Heart left ventricle (tissue), 16 donors: Measurements from ENCODE around the gene SBK3. TPM values are rescaled to one million over a fixed set of nuclear protein-coding genes. Genes with fewer than 3 reads are reported as not detected.
A peak's percentile ranks its signal among the peaks of the same experiment; 100 is the strongest.

ENCODE experiments used
- ATAC-seq, 4 donors: fragments of 200-7000 bp; cut with Tn5 transposase; one replicate each; pipeline ENCODE4 v1.9.1; 2020 to 2022; ENCODE audit warnings: moderate library complexity in 4 of 4, mild to moderate bottlenecking in 3 of 4, moderate number of reproducible peaks in 1 of 4
- DNase-seq, 5 donors: peaks; one replicate each; pipeline ENCODE4 v3.0.0-alpha.2; 2020
- H3K27ac ChIP-seq, 12 donors: fragments of 200-600 bp; sonication (generic) in 4 of 12; one replicate each; pipeline versions ENCODE4 v1.5.0 to v1.8.0; 2016 to 2022; ENCODE audit warnings: mild to moderate bottlenecking in 2 of 12
- H3K27me3 ChIP-seq, 9 donors: fragments of 200-600 bp; sonication (generic) in 2 of 9; one replicate each; pipeline versions ENCODE4 v1.5.1 to v1.8.0; 2016 to 2022; ENCODE audit warnings: mild to moderate bottlenecking in 3 of 9
- H3K36me3 ChIP-seq, 9 donors: fragments of 200-600 bp; sonication (generic) in 2 of 9; one replicate each; pipeline versions ENCODE4 v1.5.0 to v1.8.0; 2018 to 2022; ENCODE audit warnings: mild to moderate bottlenecking in 2 of 9
- H3K4me1 ChIP-seq, 12 donors: fragments of 200-600 bp; sonication (generic) in 4 of 12; one replicate each; pipeline versions ENCODE4 v1.5.0 to v1.8.0; 2016 to 2022; ENCODE audit warnings: mild to moderate bottlenecking in 3 of 12
- H3K4me3 ChIP-seq, 12 donors: fragments of 200-600 bp; sonication (generic) in 4 of 12; one replicate each; pipeline versions ENCODE4 v1.5.0 to v1.8.0; 2017 to 2022; ENCODE audit warnings: mild to moderate bottlenecking in 9 of 12, moderate library complexity in 4 of 12
- H3K9me3 ChIP-seq, 12 donors: fragments of 200-600 bp; sonication (generic) in 4 of 12; one replicate each; pipeline versions ENCODE4 v1.5.0 to v1.8.0; 2016 to 2022; ENCODE audit warnings: mild to moderate bottlenecking in 1 of 12
- CTCF ChIP-seq, 12 donors: fragments of 200-600 bp; sonication (generic) in 4 of 12; IDR thresholded peaks; one replicate each; pipeline versions ENCODE4 v1.5.0 to v1.8.0; 2018 to 2022; ENCODE audit warnings: antibody characterized with exemption in 12 of 12, mild to moderate bottlenecking in 5 of 12
- POLR2A ChIP-seq, 2 donors: fragments of 450-650 bp; IDR thresholded peaks; one replicate each; pipeline ENCODE4 v1.6.1; 2017; ENCODE audit warnings: antibody characterized with exemption in 2 of 2, mild to moderate bottlenecking in 2 of 2, moderate library complexity in 2 of 2
- WGBS, 4 donors: extraction: QIAGEN DNeasy Blood & Tissue Kit in 2 of 4; methylation state at CpG; one replicate each; pipeline versions ENCODE4 v1.1.5 to v1.1.7; 2013 to 2018; 5-methylcytosine and 5-hydroxymethylcytosine counted together
- intact Hi-C, 10 donors: fragments of 100-400 bp; cut with DNase I; formaldehyde crosslinking; loops; one replicate each; pipeline versions ENCODE4 v1.11.1 to v1.14.2; 2022
- long read RNA-seq, 3 donors: library from polyadenylated mRNA; unstranded; transcript quantifications; one replicate each; pipeline ENCODE4 v2.0.0, GENCODE V29; 2020 to 2021
- polyA plus RNA-seq, 2 donors: library from polyadenylated mRNA; stranded (reverse); fragments of 200-250 nt; gene quantifications; one replicate each; pipeline ENCODE4 v1.2.3, GENCODE V29; 2013
- total RNA-seq, 9 donors: library from RNA; depleted of rRNA in 2 of 9; stranded (reverse); fragments of >200 nt in 2 of 9; fragmentation: NEBNext Ultra II Directional in 3 of 9; extraction: Animal tissue kit (Norgen Biotek cat#: 25700) in 3 of 9; gene quantifications; one replicate each; pipeline versions ENCODE4 v1.1.0 to v1.2.4, GENCODE V29; 2016 to 2023
- donor health status: ischemic (EF 13 %, LVEDD 7.1; RV severe dilation, severe dysfunction).
- donor health status: healthy with polysubstance abuse.
- donor health status: DM: no; HTN: yes; CAD: no.
- donor health status: DM: no; HTN: no; CAD: no.
- donor health status: ischemic (EF 25% LVEDD 6.9; RV normal size, moderate dysfunction).
- donor health status: ischemic (EF 25% LVEDD 5.7; RV mildly dilated, moderate dysfunction).
- donor health status: healthy.
- donor health status: DM: yes; HTN: yes; CAD: no.
- donor health status: ischemic (EF 35%, LVEDD 5.7; RV mildly dilated, moderate dysfunction).
- donor health status: nonischemic (EF 11% LVEDD 7.7; RV severe dilation, severe dysfunction).
- donor health status: DM: yes; HTN: yes; CAD: no.
- donor health status: PGD.
- donor health status: ischemic (EF 29% LVEDD 5.4; RV normal size, mild dysfunction).
- donor health status: nonischemic (EF 23%, LVEDD 6.1; RV moderate dilation, normal function).

Gene SBK3
- total RNA-seq: 10 to 100 TPM in 3 of 9 donors, 1 to 10 TPM in 6; 2.4 to 14.3 (median 7.5) TPM
- polyA plus RNA-seq: 10 to 100 TPM in 1 of 2 donors, 1 to 10 TPM in 1; 5.9 to 12.4 TPM
- long read RNA-seq, donor 1, transcript SBK3-202 (4 exons, 1,270 nt): major isoform, 5 of 24 reads
- long read RNA-seq, donor 1, partial matches to known transcripts: 0 of 24 reads
- long read RNA-seq, donor 1, other reads (novel, unspliced or antisense): 19 of 24 reads
- long read RNA-seq, donor 2, partial matches to known transcripts: 0 of 29 reads
- long read RNA-seq, donor 2, other reads (novel, unspliced or antisense): 29 of 29 reads
- long read RNA-seq, donor 3, partial matches to known transcripts: 0 of 7 reads
- long read RNA-seq, donor 3, other reads (novel, unspliced or antisense): 5 of 7 reads

- ATAC-seq (peak in 2 of 4 donors; percentile 3), DNase-seq (peak in 1 of 5 donors; percentile 36)
- Histone ChIP-seq H3K9me3 (no peaks in the 10 kb centered on the region), H3K27ac (peak within 1 kb of the TSS; percentile 85 to 96 (median 91)), H3K27me3 (peaks cover 0 to 6% (median 0%) of the 10 kb centered on the region in 9 donors), H3K4me1 (peaks cover 0 to 48% (median 29%) of the 10 kb centered on the region in 12 donors), H3K36me3 (no peaks in the 10 kb centered on the region), H3K4me3 (peak within 1 kb of the TSS in 8 of 12 donors; percentile 1 to 41 (median 31))
- intact Hi-C loops: loop anchor here in 4 of 10 donors (5.0 kb wide), 3 partner anchors 37 to 52 kb away; partner anchors contain the start of genes FIZ1 (in 2 of the 4) and ZNF579 (in 1 of the 4)
- TF ChIP-seq POLR2A (IDR thresholded peaks at IDR 0.05) (no peak), CTCF (IDR thresholded peaks at IDR 0.05) (no peak)
- 78 to 85% (median 83%) methylated on average over 10 of the region's 10 CpGs for WGBS, 4 donors
These were observed at the start of gene SBK3 for GRCh38 chr19:55545443-55545842. Gene SBK3 (minus strand): TSS chr19:55545543. CDS start chr19:55545543, 0 bp downstream.

- H3K27ac ChIP-seq: peak overlapping the region in 1 of 12 donors; percentile 51
- H3K4me3 ChIP-seq: peak overlapping the region in 1 of 12 donors; percentile 21
- 76 to 92% (median 81%) methylated on average over 16 to 68 of the region's 68 CpGs for WGBS, 4 donors
- ATAC-seq (peak in 2 of 4 donors; percentile 27 to 31), DNase-seq (no peak)
- H3K4me1 ChIP-seq: no peaks in the 10 kb centered on the region
- H3K9me3 ChIP-seq: no peaks in the 10 kb centered on the region
- H3K36me3 ChIP-seq: peaks cover 0 to 52% (median 33%) of the 10 kb centered on the region in 9 donors
- intact Hi-C loops: loop anchor here in 1 of 10 donors (10.0 kb wide), 1 partner anchor 78 kb away; no protein-coding TSS in a partner anchor
- TF ChIP-seq CTCF (IDR thresholded peaks at IDR 0.05): no peak
- TF ChIP-seq POLR2A (IDR thresholded peaks at IDR 0.05): no peak
- no peaks in the 10 kb centered on the region for H3K27me3 ChIP-seq
These were observed 47.9 kb upstream of the SBK3 start for GRCh38 chr19:55593096-55593772.

- H3K36me3 ChIP-seq: peaks cover 0 to 51% (median 33%) of the 10 kb centered on the region in 9 donors
- ATAC-seq: peak in 2 of 4 donors; percentile 2 to 6
- DNase-seq: no peak
- WGBS, 4 donors: 83 to 92% (median 88%) methylated on average over 49 to 73 of the region's 73 CpGs
- peak overlapping the region in 1 of 12 donors; percentile 21 for H3K4me3 ChIP-seq
- TF ChIP-seq POLR2A (IDR thresholded peaks at IDR 0.05) (no peak), CTCF (IDR thresholded peaks at IDR 0.05) (no peak)
- H3K27ac ChIP-seq: peak overlapping the region in 1 of 12 donors; percentile 51
- intact Hi-C loops: loop anchor here in 1 of 10 donors (10.0 kb wide), 1 partner anchor 78 kb away; no protein-coding TSS in a partner anchor
- H3K4me1 ChIP-seq: peaks cover 0 to 5% (median under 1%) of the 10 kb centered on the region in 12 donors
- no peaks in the 10 kb centered on the region for H3K9me3 ChIP-seq
- no peaks in the 10 kb centered on the region for H3K27me3 ChIP-seq
These were observed 47.2 kb upstream of the SBK3 start for GRCh38 chr19:55592391-55593090.
